ENCODE data around the gene BTBD2.
A peak's percentile ranks its signal among the peaks of the same experiment; 100 is the strongest.
"Not testable (repeated sequence)": the region's sequence is repeated elsewhere in the genome, so short reads cannot be mapped to it uniquely, and the experiment has no call there.

BTBD2 gene

DNA sequence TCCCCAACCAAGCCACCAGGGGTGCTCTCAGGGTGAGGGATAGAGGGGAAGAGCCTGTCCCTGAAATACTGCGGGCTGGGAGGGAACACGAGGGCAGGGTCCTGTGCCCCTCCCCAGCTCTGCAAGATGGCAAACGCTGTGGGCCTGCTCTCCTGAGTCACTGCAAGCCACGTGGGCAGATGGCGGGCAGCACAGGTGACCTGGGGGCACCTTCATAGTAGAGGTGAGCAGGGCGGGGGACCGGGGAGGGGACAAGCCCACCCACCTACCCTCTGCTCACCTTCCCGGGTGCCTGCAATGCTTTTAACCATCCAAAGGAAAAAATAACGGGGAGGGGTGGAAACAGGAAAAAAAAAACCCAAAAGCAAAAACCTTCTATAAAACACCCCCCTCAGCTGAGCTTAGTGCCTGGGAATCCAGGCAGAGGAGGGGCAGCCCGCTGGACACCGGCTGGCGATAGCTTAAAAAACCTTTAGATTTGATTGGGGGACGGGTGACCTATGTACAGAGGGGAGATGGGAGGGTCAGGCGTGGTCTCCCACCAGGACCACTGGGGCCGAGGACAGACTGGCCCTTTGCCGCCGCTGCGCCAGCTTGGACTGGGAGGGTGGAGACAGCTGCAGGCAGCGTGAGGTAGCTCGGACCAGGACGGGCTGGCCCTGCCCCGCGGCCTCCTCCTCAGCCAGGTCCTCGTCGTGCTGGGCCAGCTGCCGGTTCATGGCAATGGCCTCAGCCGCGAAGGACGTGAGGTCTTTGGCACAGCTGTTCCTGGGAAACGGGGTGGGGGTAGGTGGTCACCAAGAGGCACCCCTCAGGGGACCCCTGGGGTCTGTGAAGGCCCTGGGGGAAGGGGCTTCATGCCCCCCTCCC, 23.8 kb upstream of the BTBD2 start:
- no peak for DNase-seq

DNA sequence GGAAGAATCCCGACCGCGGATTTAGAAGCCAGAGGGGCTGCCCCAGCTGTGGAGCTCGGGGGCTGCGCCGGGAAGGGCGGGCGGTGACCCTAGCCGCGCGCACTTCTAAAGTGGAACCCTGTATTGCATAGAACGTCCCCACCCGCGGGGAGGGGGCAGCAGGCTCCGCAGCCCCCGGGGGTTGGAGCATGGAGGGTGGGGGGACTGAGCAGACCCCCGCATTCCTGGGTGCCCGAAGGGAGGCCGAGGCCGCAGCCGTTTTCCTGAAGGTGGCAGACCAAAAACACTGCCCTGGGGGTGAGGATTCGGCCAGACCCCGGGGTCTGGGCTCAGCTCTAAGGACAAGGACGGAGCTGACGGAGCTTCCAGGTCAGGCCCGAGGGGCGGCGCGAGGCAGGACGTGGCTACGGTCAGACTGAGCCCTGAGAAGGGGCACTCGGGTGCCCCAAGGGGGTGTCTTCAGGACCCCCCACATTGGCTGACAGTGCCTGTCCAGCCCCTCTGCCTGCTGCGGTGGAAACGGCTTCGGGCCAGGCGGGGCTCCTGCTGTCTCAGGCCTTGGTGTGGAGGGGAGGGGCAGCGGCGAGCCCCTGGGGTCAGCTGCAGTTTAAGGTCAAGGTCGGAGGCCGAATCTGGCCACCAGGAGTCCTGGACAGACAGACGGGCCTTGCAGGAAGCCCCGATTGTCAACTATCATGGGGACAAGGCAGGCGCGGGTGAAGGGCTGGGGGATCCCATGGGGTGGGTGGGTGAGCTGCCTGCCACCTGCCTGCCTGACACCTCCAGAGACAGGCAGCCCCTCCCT, 23.0 kb upstream of the BTBD2 start:
- DNase-seq = no peak

DNA sequence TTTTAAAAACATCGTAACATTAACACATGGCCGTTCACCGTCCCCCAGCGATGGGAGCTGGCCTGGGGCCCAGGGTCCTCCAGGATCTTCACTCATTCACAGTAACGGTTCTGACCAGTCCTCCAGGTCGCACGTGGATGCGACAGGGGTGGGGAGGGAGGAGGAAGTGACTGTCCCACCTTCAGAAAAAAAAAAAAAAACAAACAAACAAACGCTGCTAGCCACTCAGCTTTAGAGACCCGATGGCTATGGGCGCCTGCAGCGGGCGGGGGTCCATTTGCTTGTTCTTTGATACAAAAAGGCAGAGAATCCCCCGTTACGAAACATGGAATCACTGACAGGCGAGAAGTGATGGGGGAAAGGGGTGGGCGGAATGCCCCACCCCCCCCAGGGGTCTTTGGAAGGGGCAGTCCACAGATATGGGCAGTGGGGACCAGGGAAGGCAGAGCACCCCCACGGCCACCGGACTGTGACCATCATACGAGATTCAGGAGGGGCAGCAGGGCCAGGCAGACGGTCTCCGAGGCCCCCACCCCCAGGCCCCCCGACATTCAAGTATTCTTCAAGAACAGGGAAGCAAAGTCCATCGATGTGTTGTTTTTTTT, 22.2 kb upstream of the BTBD2 start:
- DNase-seq = no peak

DNA sequence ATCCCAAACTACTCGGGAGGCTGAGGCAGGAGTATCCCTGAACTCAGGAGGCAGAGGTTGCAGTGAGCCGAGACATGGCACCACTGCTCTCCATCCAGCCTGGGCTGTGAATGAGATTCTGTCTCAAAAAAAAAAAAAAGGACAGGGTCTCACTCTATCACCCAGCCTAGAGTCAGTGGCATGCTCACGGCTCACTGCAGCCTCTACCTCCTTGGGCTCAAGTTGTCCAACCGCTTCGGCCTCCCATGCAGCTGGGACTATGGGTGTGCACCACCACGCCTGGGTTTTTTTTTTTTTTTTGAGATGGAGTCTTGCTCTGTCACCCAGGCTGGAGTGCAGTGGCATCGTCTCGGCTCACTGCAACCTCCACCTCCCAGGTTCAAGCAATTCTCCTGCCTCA, 20.9 kb upstream of the BTBD2 start:
- DNase-seq = no peak

DNA sequence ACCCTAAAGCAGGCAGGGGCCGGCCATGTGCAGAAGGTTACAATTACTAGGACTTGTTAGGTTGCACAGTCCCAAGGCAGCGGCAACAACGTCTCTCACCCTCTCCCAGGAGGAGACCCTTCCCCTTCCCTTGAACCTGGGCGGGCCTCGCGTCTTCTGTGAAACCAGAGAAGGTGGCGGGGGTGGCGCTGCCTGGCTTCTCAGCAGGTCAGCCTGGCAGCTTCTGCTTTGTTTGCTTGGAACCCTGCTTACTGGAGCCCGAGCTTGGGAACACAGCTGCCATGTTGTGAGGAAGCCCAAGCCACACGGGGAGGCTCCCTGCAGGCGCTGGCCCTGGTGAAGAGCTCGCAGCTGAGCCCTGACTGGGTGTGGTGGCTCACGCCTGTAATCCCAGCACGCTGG, 20.1 kb upstream of the BTBD2 start:
- DNase-seq = no peak

DNA sequence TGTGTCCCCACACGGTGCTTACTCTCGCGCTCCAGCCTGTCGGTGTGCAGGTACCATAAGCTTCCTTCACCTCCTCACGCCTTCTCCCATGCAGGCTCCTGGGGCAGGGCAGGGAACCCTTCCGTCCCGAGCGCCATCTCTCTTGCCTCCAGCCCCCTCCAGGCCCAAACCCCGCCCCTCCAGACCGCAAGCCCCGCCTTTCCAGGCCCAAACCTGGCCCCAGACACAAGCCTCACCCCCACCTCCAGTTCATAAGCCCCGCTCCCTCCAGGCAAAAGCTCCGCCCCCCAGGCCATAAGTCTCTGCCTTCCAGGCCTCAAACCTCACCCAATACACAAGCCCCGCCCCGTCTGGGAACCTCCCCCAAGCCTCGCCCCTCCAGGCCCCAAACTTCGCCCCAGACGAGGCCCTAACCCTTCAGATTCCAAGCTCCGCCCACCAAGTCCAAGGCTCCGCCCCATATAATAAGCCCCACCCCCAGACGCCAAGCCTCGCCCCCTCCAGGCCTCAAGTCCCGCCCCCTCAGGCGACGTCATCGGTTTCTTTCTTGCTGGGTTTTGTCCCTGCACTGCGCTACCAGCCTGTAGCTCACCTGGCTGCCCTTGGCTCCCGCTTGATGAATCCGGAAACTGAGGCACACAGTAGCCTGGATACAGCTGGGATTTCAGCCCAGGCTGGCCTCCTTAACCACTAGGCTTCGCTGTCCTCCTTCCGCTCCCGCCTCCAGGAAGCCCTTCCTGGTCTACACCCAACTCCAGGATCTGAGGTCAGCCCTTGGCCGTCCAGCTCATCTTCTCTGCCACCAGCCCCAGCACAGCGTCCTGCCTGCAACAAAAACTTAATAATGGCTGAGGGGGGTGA, 19.4 kb upstream of the BTBD2 start:
- no peak for DNase-seq

DNA sequence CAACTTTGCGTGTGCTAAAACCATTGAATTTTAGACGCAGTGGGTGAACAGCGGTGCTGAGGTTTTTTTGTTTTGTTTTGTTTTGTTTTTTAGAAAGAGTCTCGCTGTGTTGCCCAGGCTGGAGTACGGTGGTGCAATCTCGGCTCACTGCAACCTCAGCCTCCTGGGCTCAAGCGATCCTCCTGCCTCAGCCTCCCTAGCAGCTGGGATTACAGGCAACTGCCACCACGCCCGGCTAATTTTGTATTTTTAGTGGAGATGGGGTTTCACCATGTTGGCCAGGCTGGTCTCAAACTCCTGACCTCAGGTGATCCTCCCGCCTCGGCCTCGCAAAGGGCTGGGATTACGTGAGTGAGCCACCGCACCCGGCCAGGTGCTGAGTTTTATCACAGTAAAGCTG, 18.7 kb upstream of the BTBD2 start:
- not testable (repeated sequence) for DNase-seq

DNA sequence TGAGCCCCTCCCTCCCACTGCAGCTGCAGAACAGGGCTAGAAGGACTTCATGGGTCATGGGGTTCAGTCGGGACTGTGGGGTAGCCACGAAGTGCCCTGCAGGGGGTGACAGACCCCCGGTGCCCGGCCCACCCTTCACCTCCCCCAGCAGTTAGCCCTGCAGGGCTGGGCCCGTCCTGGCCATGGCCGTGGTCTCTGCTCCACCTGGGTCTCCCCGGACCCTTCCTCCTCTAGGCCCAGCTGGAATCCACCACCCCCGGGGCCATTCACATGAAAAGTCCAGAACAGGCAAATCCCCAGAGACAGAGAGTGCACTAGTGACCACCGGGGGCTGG, 18.3 kb upstream of the BTBD2 start:
- DNase-seq = no peak

DNA sequence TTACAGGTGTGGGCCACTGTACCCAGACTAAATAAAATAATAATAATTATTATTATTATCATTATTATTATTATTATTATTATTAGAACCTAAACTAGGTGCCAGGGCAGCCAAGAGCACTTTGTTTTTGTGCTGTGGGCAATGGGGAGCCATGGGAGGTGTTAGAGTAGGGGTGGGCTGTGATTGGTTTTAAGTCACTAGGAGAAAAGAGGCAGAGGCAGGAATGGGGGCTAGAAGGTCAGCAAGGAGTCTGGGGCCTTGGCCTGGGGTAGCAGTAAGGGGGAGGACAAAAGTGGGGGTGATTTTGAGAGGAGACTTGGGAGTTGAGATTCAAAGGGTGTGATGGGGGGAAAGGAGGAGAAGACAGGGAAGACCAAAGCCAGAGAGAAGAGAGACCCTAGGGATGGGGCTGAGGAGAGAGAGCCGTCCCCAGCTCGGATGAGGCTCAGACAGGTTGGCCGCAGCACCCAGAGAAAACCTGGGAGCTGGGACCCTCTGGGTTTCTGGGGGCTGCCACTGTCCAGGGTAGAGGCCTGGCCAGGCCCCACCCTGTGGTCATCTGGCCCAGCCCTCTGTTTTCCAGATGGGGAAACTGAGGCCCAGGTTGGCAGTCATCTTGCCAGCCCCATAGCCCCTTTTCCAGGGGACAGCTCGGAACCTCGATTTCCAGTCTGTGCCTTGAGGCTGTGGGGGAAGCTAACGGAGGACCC, 17.8 kb upstream of the BTBD2 start:
- DNase-seq = no peak

DNA sequence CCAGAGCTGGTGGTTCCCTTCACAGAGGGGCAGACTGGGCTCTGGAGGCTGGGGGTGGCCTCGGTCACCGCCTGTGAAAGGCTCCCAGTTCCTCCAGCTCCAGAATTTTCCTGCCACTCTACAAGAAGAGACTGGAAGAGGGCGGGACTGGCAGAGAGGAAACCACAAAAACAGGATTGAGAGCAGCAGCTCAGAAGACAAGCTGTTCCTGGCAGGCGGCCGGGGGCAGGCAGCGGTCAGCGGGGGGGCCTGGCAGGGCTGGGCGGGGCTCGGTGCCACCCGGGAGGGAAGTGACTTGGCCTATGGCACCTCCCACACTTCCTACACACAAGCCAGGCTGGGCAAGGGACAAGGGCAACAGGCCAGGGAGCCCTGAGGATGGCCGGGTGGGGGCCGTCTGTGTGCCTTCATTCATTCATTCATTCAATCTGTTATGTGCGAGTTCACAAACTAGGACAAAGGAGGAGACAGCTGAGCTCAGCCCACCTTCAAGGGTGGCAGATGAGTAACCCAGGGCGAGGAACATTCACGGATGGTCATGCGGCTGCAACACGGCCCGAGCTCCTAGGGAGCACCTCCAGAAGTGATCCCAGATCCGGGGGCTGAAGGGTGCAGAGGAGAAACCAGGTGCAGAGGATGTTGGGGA, 16.9 kb upstream of the BTBD2 start:
- DNase-seq = peak; percentile 91

DNA sequence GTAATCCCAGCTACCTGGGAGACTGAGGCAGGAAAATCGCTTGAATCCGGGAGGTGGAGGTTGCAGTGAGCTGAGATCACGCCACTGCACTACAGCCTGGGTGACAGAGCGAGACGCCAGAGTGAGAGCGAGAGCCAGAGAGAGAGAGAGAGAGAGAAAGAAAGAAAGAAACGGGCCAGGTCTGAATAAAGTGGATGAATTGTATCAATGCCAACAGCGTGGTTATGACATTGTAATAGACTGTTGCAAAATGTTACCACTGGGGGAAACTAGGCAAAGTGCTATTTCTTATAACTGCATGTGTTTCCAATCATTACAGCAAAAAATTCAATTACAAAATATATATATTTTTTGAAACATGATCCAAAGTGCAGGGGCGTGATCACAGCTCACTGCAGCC, 11.8 kb upstream of the BTBD2 start:
- no peak for DNase-seq

DNA sequence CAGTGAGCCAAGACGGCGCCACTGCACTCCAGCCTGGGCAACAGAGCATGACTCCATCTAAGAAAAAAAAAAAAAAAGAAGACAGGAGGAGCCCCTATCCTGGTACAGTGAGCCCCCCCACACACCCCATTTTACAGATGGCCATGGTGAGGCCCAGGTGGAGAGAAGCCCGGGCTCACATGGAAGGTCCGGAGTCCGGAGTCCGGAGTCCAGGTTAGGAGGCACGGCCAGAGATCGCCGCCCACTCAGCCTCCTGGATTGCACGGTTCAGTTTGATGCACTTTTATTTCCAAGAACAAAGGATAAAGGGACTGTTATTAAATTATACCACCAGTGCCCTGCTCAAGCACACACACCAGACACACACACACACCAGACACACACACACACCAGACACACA, 11.3 kb upstream of the BTBD2 start:
- no peak for DNase-seq

DNA sequence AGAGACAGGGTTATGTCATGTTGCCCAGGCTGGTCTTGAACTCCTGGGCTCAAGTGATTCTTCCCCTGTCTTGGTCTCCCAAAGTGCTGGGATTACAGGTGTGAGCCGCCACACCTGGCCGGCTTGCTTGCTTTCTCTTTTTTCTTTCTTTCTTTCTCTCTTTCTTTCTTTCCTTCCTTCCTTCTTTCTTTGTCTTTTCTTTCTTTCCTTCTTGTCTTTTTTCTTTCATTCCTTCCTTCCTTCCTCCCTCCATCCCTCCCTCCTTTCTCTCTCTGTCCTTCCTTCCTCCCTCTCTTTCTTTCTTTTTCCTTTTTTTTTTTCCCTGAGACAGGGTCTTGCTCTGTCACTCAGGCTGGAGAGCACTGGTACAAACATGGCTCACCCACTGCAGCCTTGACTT, 6.8 kb upstream of the BTBD2 start:
- DNase-seq = no peak

DNA sequence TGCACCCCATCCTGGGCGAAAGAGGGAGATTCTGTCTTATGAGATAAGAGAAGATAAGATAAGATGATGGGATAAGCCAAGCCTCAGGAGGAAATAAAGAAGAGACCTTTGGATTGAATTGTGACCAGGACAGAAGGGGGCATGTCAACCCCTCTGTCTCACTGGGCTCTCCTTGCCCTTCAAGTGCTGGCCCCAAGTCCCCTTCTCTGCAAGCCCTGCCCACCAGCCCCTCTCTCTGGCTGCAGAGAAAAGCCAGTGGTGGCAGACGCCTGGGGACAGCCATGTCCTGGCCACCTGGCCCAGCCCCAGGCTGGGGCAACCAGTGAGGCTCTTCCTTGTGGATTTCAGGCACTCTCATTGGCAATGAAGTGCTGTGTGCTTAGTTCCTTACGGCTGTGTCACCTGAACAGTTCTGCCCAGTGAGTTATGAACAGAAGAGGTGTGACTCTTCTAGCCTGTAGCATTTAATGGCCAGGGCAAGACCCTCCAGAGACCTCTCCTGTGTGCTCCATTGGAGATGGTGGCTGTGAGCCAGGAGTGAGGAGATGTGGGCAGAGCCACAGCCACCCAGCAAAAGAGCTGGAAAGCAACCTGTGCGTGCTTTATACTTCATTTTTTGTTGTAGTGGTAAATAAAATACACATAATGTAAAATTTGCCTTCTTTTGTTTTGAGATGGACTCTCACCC, 6.1 kb upstream of the BTBD2 start:
- DNase-seq = no peak

DNA sequence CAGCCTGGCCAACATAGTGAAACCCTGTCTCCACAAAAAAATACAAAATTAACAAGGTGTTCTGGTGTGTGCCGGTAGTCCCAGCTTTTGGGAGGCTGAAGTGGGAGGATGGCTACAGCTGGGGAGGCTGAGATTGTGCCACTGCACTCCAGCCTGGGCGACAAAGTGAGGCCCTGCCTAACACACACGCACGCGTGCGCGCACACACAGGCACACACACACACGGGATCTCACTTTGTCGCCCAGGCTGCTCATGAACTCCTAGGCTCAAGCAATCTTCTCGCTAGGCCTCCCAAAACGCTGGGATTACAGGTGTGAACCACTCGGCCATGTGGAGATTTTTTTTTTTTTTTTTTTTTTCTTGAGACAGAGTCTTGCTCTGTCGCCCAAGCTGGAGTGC, 3.2 kb upstream of the BTBD2 start:
- no peak for DNase-seq

DNA sequence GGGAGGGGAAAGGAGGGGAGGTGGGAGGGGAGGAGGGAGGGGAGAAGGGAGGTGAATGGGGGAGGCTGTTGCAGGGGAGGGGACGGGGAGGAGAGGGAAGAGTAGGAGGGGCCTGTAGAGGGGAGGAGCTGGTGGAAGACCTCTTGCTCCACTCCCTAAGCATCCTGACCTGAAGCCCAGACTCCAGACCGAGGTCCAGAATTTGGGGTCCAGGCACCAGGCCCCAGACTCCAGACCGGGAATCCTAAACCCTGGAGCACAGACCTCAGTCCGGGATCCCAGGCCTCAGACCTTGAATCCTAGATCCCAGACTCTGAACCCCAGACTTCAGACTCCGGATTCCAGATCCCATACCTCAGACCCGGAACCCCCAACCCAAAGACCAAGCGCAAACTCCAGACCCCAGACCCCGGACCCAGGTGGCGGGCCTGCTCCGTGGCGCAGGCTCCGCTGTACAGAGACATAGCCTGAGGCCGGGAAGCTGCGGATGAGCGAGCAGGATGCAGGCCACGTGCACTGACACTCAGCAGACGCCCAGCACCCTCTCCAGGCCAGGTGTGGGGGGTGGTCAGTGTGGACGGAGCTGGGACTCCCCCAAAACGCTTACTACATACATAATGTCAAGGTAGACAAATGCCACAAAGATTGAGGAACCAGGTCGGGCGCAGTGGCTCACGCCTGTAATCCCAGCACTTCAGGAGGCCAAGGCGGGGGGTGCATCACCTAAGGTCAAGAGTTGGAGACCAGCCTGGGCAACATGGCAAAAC, 710 bp upstream of the BTBD2 start:
- peak; percentile 73 for DNase-seq

DNA sequence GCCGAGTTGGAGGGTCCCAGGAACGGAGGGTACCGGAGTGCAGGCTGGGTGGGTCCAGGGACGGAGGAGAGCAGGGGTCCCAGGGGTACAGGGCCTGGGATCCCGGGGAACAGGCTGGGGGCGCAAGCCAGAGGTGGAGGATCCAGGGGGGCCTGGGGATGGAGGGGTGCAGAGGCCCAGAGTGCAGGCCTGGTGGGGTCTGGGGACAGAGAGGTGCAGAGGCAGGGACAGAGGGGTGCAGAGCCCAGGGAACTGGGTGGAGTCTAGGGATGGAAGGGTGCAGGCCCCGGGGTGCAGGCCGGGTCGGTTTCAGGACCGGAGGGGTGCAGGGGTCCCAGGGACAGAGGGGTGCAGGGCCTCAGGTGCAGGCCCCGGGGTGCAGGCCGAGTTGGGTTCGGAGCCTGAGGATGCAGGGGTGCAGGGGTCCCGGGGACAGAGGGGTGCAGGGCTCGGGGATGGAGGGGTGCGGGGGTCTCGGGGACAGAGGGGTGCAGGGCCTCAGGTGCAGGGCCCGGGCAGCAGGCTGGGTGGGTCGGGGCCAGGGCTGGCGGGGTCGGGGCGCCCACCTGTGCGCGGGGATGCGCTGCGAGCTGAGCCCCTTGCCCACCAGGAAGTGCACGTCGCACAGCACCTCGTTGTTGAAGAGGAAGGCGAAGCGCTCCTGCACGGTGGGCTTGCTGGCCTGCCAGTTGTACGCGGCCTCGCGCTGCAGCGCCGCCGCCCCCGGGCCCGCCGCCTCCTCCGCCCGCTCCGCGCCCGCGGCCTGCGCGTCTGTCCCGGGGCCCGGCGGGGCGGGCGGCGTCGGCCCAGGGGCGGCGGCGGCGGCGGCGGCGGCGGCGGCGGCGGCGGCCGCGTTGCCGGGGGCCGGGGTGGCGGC, 545 bp downstream of the BTBD2 start:
- DNase-seq = no peak

DNA sequence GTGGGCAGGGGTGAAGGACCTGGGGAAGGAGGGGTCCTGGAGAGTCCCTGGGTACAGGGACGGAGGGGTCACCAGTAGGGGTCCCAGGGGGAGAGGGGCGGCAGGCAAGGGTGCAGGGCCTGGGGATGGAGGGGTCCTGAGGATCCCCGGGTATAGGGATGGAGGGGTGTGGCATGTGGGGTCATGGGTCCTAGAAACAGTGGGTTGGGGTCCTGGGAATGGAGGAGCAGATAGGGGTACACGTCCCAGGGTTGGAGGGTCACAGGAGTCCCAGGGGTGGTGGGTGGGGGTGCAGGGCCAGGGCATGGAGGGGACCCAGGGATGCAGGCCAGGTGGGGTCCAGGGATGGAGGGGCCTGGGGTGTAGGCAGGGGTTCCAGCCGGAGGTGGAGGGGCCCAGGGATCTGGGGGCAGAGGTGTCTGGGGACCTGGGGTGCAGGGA, 1.4 kb downstream of the BTBD2 start:
- no peak for DNase-seq

DNA sequence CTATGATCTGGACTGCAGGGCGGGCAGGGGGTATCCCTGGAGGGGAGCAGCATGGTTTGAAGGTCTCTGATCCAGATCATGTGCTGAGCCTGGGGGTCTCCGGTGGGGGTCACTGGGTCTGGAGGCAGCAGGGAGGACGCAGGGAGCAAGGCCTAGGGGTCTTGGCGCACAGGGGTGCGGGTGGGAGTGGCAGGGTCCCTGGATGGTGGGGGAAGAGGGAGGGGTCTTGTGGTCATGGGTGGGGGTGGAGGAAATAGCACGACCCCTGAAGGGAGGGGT, 1.9 kb downstream of the BTBD2 start:
- DNase-seq = no peak
